ENCODE results near the gene CCDC148.
A peak's percentile ranks its signal among the peaks of the same experiment; 100 is the strongest.

CCDC148 gene

GRCh38 chr2:158456309-158457066, at the start of gene CCDC148, which contains the start of gene PKP4:
Gene CCDC148 (minus strand): TSS chr2:158456753. CDS start chr2:158456439, 314 bp downstream.
Gene PKP4 (plus strand): TSS chr2:158456952. CDS start chr2:158533185, 76,233 bp downstream.
- DNase-seq: peak; percentile 86 to 92

- no peak for DNase-seq
Observed at GRCh38 chr2:158505448-158505934, 48.9 kb upstream of the CCDC148 start.

- no peak for DNase-seq
Observed at GRCh38 chr2:158504088-158504487, 47.5 kb upstream of the CCDC148 start.

GRCh38 chr2:158502974-158503373, 46.4 kb upstream of the CCDC148 start:
- DNase-seq: peak; percentile 57 to 75

- no peak for DNase-seq
Observed at GRCh38 chr2:158501301-158501700, 44.7 kb upstream of the CCDC148 start.

- no peak for DNase-seq
Observed at GRCh38 chr2:158500333-158500732, 43.8 kb upstream of the CCDC148 start.

- no peak for DNase-seq
Observed at GRCh38 chr2:158499383-158499782, 42.8 kb upstream of the CCDC148 start.

GRCh38 chr2:158498749-158499136, 42.2 kb upstream of the CCDC148 start:
- DNase-seq: no peak

GRCh38 chr2:158498043-158498748, 41.6 kb upstream of the CCDC148 start:
- no peak for DNase-seq

- DNase-seq: no peak
Observed at GRCh38 chr2:158497486-158497885, 40.9 kb upstream of the CCDC148 start.

GRCh38 chr2:158496986-158497385, 40.4 kb upstream of the CCDC148 start:
- DNase-seq: no peak

GRCh38 chr2:158495175-158495574, 38.6 kb upstream of the CCDC148 start:
- DNase-seq: no peak

- DNase-seq: no peak
Observed at GRCh38 chr2:158493458-158493857, 36.9 kb upstream of the CCDC148 start.

- no peak for DNase-seq
Observed at GRCh38 chr2:158491072-158491471, 34.5 kb upstream of the CCDC148 start.

- no peak for DNase-seq
Observed at GRCh38 chr2:158489366-158490112, 33.0 kb upstream of the CCDC148 start.

GRCh38 chr2:158488442-158489216, 32.1 kb upstream of the CCDC148 start:
- no peak for DNase-seq

- no peak for DNase-seq
Observed at GRCh38 chr2:158487419-158487818, 30.9 kb upstream of the CCDC148 start.

- DNase-seq: no peak
Observed at GRCh38 chr2:158486970-158487325, 30.4 kb upstream of the CCDC148 start.

- DNase-seq: no peak
Observed at GRCh38 chr2:158486150-158486969, 29.8 kb upstream of the CCDC148 start.

- DNase-seq: no peak
Observed at GRCh38 chr2:158484892-158485556, 28.5 kb upstream of the CCDC148 start.

GRCh38 chr2:158482594-158482993, 26.0 kb upstream of the CCDC148 start:
- no peak for DNase-seq
